Measurements from ENCODE around the gene PQBP1. TPM values are rescaled to one million over a fixed set of nuclear protein-coding genes. Genes with fewer than 3 reads are reported as not detected.

Gene PQBP1
- total and polyA plus RNA-seq, 9 donors: 54.4 to 76.6 (median 69.5) TPM

DNA sequence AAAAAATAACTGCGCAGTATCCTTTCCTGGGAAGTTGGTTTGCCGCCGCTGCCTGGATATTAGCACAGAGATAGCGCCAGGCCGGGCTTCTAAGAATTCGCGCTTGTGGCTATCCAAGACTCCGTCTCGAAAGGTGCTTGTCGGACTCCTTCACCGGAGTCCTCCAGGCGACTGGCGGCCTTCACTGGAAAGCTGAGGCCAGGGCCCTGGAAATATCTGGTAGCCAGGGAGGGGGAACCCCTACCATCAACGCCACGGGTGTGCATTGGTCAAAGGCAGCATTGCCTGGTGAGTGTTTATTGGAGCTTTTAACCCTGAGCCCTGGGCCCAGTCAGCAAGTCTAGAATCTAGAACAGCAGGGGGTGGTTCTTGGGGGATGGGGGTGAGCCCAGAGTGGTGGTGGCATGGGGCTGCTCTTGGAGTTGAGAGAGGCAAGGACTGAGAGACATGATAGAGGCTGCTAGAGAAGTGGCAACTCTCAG lies 21.7 kb downstream of the PQBP1 start:
- WGBS (ENCODE audit: insufficient coverage): 27% methylated on average over 12 of the region's 15 CpGs
- Histone ChIP-seq H3K4me3 (ENCODE audit: low read length) (peak overlapping the region; percentile 50), H3K36me3 (ENCODE audit: control insufficient read depth, insufficient read depth, low read length) (peaks cover 24% of the 10 kb centered on the region), H3K27ac (ENCODE audit: low read length) (peak overlapping the region; percentile 40), H3K4me1 (ENCODE audit: control insufficient read depth, insufficient read depth, low read length) (peaks cover 11% of the 10 kb centered on the region), H3K9me3 (replicated peaks; ENCODE audit: control insufficient read depth, low read depth, low read length) (no peaks in the 10 kb centered on the region), H3K27me3 (ENCODE audit: control insufficient read depth, insufficient read depth, low read length) (no peaks in the 10 kb centered on the region)
- DNase-seq: no peak

GRCh38 chrX:48919947-48920717 lies 22.4 kb downstream of the PQBP1 start:
- Histone ChIP-seq H3K4me1 (ENCODE audit: control insufficient read depth, insufficient read depth, low read length) (peaks cover 11% of the 10 kb centered on the region), H3K36me3 (ENCODE audit: control insufficient read depth, insufficient read depth, low read length) (peaks cover 28% of the 10 kb centered on the region), H3K27ac (ENCODE audit: low read length) (no peak overlapping the region), H3K4me3 (ENCODE audit: low read length) (no peak overlapping the region), H3K27me3 (ENCODE audit: control insufficient read depth, insufficient read depth, low read length) (no peaks in the 10 kb centered on the region), H3K9me3 (replicated peaks; ENCODE audit: control insufficient read depth, low read depth, low read length) (no peaks in the 10 kb centered on the region)
- WGBS (ENCODE audit: insufficient coverage): 71% methylated on average over 6 of the region's 8 CpGs
- no peak for DNase-seq

- Histone ChIP-seq H3K4me1 (ENCODE audit: control insufficient read depth, insufficient read depth, low read length) (peaks cover 11% of the 10 kb centered on the region), H3K27me3 (ENCODE audit: control insufficient read depth, insufficient read depth, low read length) (no peaks in the 10 kb centered on the region), H3K4me3 (ENCODE audit: low read length) (no peak overlapping the region), H3K36me3 (ENCODE audit: control insufficient read depth, insufficient read depth, low read length) (peaks cover 31% of the 10 kb centered on the region), H3K9me3 (replicated peaks; ENCODE audit: control insufficient read depth, low read depth, low read length) (no peaks in the 10 kb centered on the region), H3K27ac (ENCODE audit: low read length) (no peak overlapping the region)
- 62% methylated on average over 1 of the region's 4 CpGs for WGBS (ENCODE audit: insufficient coverage)
- DNase-seq: no peak
Measured at GRCh38 chrX:48920718-48921104, 23.0 kb downstream of the PQBP1 start.

- Histone ChIP-seq H3K36me3 (ENCODE audit: control insufficient read depth, insufficient read depth, low read length) (peaks cover 42% of the 10 kb centered on the region), H3K27ac (ENCODE audit: low read length) (no peak overlapping the region), H3K4me3 (ENCODE audit: low read length) (no peak overlapping the region), H3K4me1 (ENCODE audit: control insufficient read depth, insufficient read depth, low read length) (peaks cover 5% of the 10 kb centered on the region), H3K27me3 (ENCODE audit: control insufficient read depth, insufficient read depth, low read length) (no peaks in the 10 kb centered on the region), H3K9me3 (replicated peaks; ENCODE audit: control insufficient read depth, low read depth, low read length) (no peaks in the 10 kb centered on the region)
- 89% methylated on average over 12 of the region's 13 CpGs for WGBS (ENCODE audit: insufficient coverage)
- DNase-seq: no peak
Measured at GRCh38 chrX:48923771-48924170, 26.0 kb downstream of the PQBP1 start.

DNA sequence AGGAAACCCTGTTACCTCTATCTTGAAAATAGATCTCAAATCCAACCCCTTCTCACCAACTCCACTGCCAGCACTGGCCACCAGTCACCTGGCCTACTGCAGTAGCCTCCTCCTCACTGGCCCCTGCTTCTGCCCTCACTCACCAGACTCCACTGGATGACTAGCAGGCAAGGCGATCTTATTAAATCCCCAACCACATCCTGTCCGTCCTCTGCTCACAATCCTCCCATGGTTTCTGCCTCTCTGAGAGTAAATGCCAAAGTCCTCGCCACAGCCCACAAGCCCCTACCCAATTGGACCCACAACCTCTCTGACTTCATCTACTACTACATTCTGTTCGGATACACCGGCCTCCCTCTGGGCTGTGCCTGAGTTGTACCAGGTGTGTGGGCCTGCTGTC lies 26.5 kb downstream of the PQBP1 start:
- Histone ChIP-seq H3K36me3 (ENCODE audit: control insufficient read depth, insufficient read depth, low read length) (peaks cover 42% of the 10 kb centered on the region), H3K27ac (ENCODE audit: low read length) (no peak overlapping the region), H3K4me3 (ENCODE audit: low read length) (no peak overlapping the region), H3K27me3 (ENCODE audit: control insufficient read depth, insufficient read depth, low read length) (no peaks in the 10 kb centered on the region), H3K9me3 (replicated peaks; ENCODE audit: control insufficient read depth, low read depth, low read length) (no peaks in the 10 kb centered on the region), H3K4me1 (ENCODE audit: control insufficient read depth, insufficient read depth, low read length) (peaks cover 4% of the 10 kb centered on the region)
- 90% methylated on average over 5 of the region's 5 CpGs for WGBS (ENCODE audit: insufficient coverage)
- no peak for DNase-seq

DNA sequence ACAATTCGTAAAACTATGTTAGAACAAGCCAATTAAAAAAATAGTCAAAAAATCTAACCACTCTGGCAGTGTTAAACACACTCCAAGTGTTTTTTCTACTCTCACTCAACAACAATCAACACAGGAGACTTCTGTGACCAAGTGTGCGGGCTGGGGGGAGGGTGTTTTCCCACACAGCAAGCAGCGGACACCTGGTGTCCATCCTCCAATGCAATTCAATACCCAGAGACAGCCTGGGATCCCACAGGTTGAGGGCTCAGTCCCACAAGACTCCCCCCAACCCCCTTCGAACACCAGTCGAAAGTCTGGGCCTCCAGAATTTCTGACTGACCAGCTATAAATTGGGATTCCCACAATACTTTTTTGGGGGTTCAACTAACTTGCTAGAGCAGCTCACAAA lies 29.4 kb downstream of the PQBP1 start:
- H3K27me3 ChIP-seq (ENCODE audit: control insufficient read depth, insufficient read depth, low read length): no peaks in the 10 kb centered on the region
- peaks cover 40% of the 10 kb centered on the region for H3K36me3 ChIP-seq (ENCODE audit: control insufficient read depth, insufficient read depth, low read length)
- 50% methylated on average over 2 of the region's 5 CpGs for WGBS (ENCODE audit: insufficient coverage)
- no peaks in the 10 kb centered on the region for H3K9me3 ChIP-seq (replicated peaks; ENCODE audit: control insufficient read depth, low read depth, low read length)
- no peak for DNase-seq
- H3K4me3 ChIP-seq (ENCODE audit: low read length): no peak overlapping the region
- H3K27ac ChIP-seq (ENCODE audit: low read length): no peak overlapping the region
- H3K4me1 ChIP-seq (ENCODE audit: control insufficient read depth, insufficient read depth, low read length): no peaks in the 10 kb centered on the region

DNA sequence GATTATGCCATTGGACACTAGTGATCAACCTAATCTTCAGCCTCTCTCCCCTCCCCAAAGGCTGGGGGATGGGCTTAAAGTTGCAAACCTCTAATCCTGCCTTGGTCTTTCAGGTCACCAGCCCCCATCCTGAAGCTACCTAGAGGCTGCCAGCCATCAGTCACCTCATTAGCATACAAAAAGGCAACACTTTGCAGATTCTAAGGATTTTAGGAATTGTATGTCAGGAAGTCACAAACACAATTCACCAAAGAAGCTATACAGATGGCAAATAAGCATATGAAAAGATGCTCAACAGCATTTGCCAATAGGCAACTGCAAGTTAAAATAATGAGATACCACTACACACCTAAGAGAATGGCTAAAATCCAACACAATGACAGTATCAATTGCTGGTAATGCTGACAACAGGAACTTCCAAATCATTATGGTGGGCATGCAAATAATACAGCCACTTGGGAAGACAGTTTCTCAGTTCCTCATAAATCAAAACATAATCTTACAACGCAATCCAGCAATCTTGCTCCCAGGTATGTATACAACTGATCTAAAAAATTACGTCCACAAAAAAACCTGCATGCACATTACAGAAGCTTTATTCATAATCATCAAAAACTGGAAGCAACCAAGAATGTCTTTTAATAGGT lies 30.1 kb downstream of the PQBP1 start:
- Histone ChIP-seq H3K27me3 (ENCODE audit: control insufficient read depth, insufficient read depth, low read length) (no peaks in the 10 kb centered on the region), H3K36me3 (ENCODE audit: control insufficient read depth, insufficient read depth, low read length) (peaks cover 33% of the 10 kb centered on the region), H3K4me1 (ENCODE audit: control insufficient read depth, insufficient read depth, low read length) (no peaks in the 10 kb centered on the region), H3K4me3 (ENCODE audit: low read length) (no peak overlapping the region), H3K27ac (ENCODE audit: low read length) (no peak overlapping the region), H3K9me3 (replicated peaks; ENCODE audit: control insufficient read depth, low read depth, low read length) (no peaks in the 10 kb centered on the region)
- no peak for DNase-seq
- WGBS (ENCODE audit: insufficient coverage): no CpG with 5 or more reads among the region's 2 CpGs

GRCh38 chrX:48933757-48934156 lies 36.0 kb downstream of the PQBP1 start:
- Histone ChIP-seq H3K4me3 (ENCODE audit: low read length) (no peak overlapping the region), H3K36me3 (ENCODE audit: control insufficient read depth, insufficient read depth, low read length) (peaks cover 18% of the 10 kb centered on the region), H3K4me1 (ENCODE audit: control insufficient read depth, insufficient read depth, low read length) (peaks cover 1% of the 10 kb centered on the region), H3K9me3 (replicated peaks; ENCODE audit: control insufficient read depth, low read depth, low read length) (no peaks in the 10 kb centered on the region), H3K27ac (ENCODE audit: low read length) (no peak overlapping the region), H3K27me3 (ENCODE audit: control insufficient read depth, insufficient read depth, low read length) (no peaks in the 10 kb centered on the region)
- WGBS (ENCODE audit: insufficient coverage): no CpG with 5 or more reads among the region's 2 CpGs
- no peak for DNase-seq

DNA sequence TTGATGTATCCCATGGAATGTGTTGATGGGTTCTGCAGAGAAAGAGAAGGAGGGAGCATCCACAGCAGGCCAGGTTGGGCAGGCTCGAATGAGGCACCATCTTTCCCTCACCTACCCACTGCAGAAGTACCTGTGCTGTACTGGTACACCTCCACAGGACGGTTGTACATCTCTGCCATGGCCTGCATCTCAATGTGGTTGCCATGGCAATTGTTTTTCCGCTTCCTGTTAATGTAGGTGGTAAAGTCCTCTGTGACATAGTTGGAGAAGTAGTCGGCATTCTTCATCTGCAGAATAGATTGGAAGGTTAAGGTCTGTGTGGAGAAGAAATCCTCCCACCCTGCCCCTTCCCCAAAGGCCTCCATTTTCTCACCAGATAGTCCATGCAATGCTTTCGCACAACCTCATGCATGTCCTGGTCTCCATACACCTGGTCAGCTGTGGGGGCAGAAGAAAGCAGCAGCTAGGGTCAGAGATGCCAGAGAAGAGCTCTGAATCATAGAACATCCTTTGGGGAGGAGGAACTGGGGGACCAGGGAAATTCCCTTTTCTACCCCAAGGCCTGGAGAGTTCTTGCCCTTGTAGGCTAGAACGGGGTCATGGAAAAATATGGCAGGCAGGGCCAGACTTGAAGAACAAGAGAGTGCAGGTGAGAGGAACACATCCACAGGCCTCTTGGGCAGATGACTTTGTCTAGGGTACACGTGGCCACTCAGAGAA lies 37.0 kb downstream of the PQBP1 start:
- H3K4me1 ChIP-seq (ENCODE audit: control insufficient read depth, insufficient read depth, low read length): peaks cover 3% of the 10 kb centered on the region
- H3K36me3 ChIP-seq (ENCODE audit: control insufficient read depth, insufficient read depth, low read length): peaks cover 18% of the 10 kb centered on the region
- WGBS (ENCODE audit: insufficient coverage): no CpG with 5 or more reads among the region's 7 CpGs
- H3K27me3 ChIP-seq (ENCODE audit: control insufficient read depth, insufficient read depth, low read length): no peaks in the 10 kb centered on the region
- no peak overlapping the region for H3K27ac ChIP-seq (ENCODE audit: low read length)
- no peak overlapping the region for H3K4me3 ChIP-seq (ENCODE audit: low read length)
- no peak for DNase-seq
- H3K9me3 ChIP-seq (replicated peaks; ENCODE audit: control insufficient read depth, low read depth, low read length): no peaks in the 10 kb centered on the region

DNA sequence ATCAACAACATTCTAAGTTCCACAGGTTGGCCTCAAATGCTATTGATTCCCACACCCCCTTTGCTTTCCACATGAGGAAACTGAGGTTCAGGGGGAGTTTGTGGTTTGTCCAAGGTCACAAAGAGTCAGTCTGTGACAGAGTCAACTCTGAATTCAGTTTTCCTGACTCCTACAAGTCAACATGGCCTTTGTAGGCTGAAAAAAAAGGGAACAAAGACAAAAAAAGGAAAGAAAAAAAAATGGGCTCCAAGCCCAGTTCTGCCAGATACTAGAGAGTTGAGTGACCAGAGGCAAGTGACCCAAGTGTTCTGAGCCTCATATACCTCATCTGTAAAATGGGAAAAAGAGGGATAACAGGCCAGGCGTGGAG lies 37.6 kb downstream of the PQBP1 start:
- DNase-seq: no peak
- no peaks in the 10 kb centered on the region for H3K27me3 ChIP-seq (ENCODE audit: control insufficient read depth, insufficient read depth, low read length)
- no peak overlapping the region for H3K27ac ChIP-seq (ENCODE audit: low read length)
- peaks cover 3% of the 10 kb centered on the region for H3K4me1 ChIP-seq (ENCODE audit: control insufficient read depth, insufficient read depth, low read length)
- no peak overlapping the region for H3K4me3 ChIP-seq (ENCODE audit: low read length)
- H3K36me3 ChIP-seq (ENCODE audit: control insufficient read depth, insufficient read depth, low read length): peaks cover 23% of the 10 kb centered on the region
- no peaks in the 10 kb centered on the region for H3K9me3 ChIP-seq (replicated peaks; ENCODE audit: control insufficient read depth, low read depth, low read length)
- WGBS (ENCODE audit: insufficient coverage): no CpG with 5 or more reads among the region's 1 CpG
